OCI-LY3 (cell line): Measurements from ENCODE around the gene SFTPA1.

Source experiments
- CTCF ChIP-seq: fragments of 200-600, 300-600 bp; sonication (generic); IDR thresholded peaks from 2 replicates; pipeline ENCODE4 v1.5.1; 2014; ENCODE audit warnings: antibody characterized with exemption, low read length, low read depth
- EZH2phosphoT487 ChIP-seq: fragments of 200-600 bp; shearing (Covaris generic); IDR thresholded peaks from 2 replicates; pipeline ENCODE4 v1.6.1; 2018; ENCODE audit warnings: antibody characterized with exemption, mixed run types, low read depth

- TF ChIP-seq CTCF = peak; percentile 82
- no peak for TF ChIP-seq EZH2phosphoT487
These were observed 48.5 kb upstream of the SFTPA1 start for GRCh38 chr10:79562135-79562756.
